GM12878 (cell line): Measurements from ENCODE around the gene SFMBT1. TPM values are rescaled to one million over a fixed set of nuclear protein-coding genes. Genes with fewer than 3 reads are reported as not detected.

Source experiments
- ATAC-seq: fragments of 200-7000 bp; cut with Tn5 transposase; 3 replicates; pipeline ENCODE4 v1.9.1; 2020; ENCODE audit warnings: mild to moderate bottlenecking, moderate library complexity
- BruUV-seq: library from RNA; stranded (reverse); fragments of 400-500 nt; replicated peaks from 2 replicates; lab custom pipeline; 2021; lab: Mats Ljungman, UMichigan
- CTCF ChIA-PET: fragments of 300-600 bp; sonication (Branson Sonifier 250); formaldehyde crosslinking; extraction: SDS; loops from one replicate; lab custom pipeline; 2021; ENCODE audit warnings: inconsistent platforms; lab: Yijun Ruan, JAX
- POLR2A ChIA-PET: fragments of 350-600 bp; formaldehyde crosslinking; extraction: SDS; loops from one replicate; lab custom pipeline; 2021; ENCODE audit warnings: inconsistent platforms; lab: Charles Lee
- RAD21 ChIA-PET: fragments of 300-600 bp; sonication (Branson Sonifier 250); formaldehyde crosslinking; loops from one replicate; lab custom pipeline; 2023; ENCODE audit warnings: antibody characterized with exemption; ENCODE audit not compliant: unreplicated experiment; lab: Charles Lee
- SMC1A ChIA-PET: fragments of 300-600 bp; sonication (Branson Sonifier 250); formaldehyde crosslinking; loops from one replicate; lab custom pipeline; 2023; ENCODE audit not compliant: unreplicated experiment, uncharacterized antibody; lab: Charles Lee
- DNase-seq: peaks from one replicate; pipeline ENCODE4 v3.0.0-alpha.2; 2011; ENCODE audit warnings: low read depth, low spot score
- FAIRE-seq: peaks from 3 replicates; lab custom pipeline; 2011; peaks lifted over from hg19 to GRCh38; lab: Jason Lieb, UNC
- H2AFZ ChIP-seq: 2 replicates; pipeline ENCODE4 v1.6.0; 2011; ENCODE audit warnings: low read depth, low read length, control low read depth; ENCODE audit not compliant: control insufficient read depth
- H3K27ac ChIP-seq: 2 replicates; pipeline ENCODE4 v1.5.1; 2011; ENCODE audit warnings: control low read depth; ENCODE audit not compliant: control insufficient read depth, insufficient read depth
- H3K27me3 ChIP-seq, 2 experiments: replicated peaks in 1 of 2; 2 replicates each; pipeline versions ENCODE4 v1.6.0 to v1.6.1; 2011; ENCODE audit warnings: low read length in 1 of 2; ENCODE audit not compliant: control insufficient read depth in 2 of 2, insufficient read depth in 2 of 2
- H3K36me3 ChIP-seq, 2 experiments: 2 replicates each; pipeline ENCODE4 v1.5.1; 2011; ENCODE audit warnings: low read length in 1 of 2; ENCODE audit not compliant: control insufficient read depth in 2 of 2, insufficient read depth in 2 of 2
- H3K4me1 ChIP-seq: 2 replicates; pipeline ENCODE4 v1.6.1; 2011; ENCODE audit warnings: mild to moderate bottlenecking, low read length, moderate library complexity, mixed read lengths; ENCODE audit not compliant: control insufficient read depth, insufficient read depth
- H3K4me2 ChIP-seq: 2 replicates; pipeline ENCODE4 v1.6.0; 2011; ENCODE audit warnings: control low read depth; ENCODE audit not compliant: control insufficient read depth, insufficient read depth
- H3K4me3 ChIP-seq: fragments of 200-600 bp; sonication (generic); 2 replicates; pipeline ENCODE4 v1.5.1; 2016
- H3K79me2 ChIP-seq: 2 replicates; pipeline ENCODE4 v1.6.0; 2011; ENCODE audit warnings: low read length; ENCODE audit not compliant: control insufficient read depth, insufficient read depth
- H3K9ac ChIP-seq: 2 replicates; pipeline ENCODE4 v1.8.0; 2011; ENCODE audit warnings: low read length, control low read depth, mixed read lengths; ENCODE audit not compliant: control insufficient read depth, insufficient read depth
- H3K9me3 ChIP-seq: replicated peaks from 3 replicates; pipeline ENCODE4 v1.5.1; 2011; ENCODE audit warnings: mild to moderate bottlenecking, low read length; ENCODE audit not compliant: control insufficient read depth, insufficient read depth
- H4K20me1 ChIP-seq: 2 replicates; pipeline ENCODE4 v1.6.0; 2011; ENCODE audit not compliant: control insufficient read depth, insufficient read depth
- BMI1 ChIP-seq: fragments of 450-650 bp; IDR thresholded peaks from 2 replicates; pipeline ENCODE4 v1.6.1; 2016; ENCODE audit warnings: mild to moderate bottlenecking, moderate library complexity, borderline replicate concordance
- CEBPB ChIP-seq, 2 experiments: fragments of 150-350 bp in 1 of 2; IDR thresholded peaks; 2 replicates each; pipeline ENCODE4 v1.6.1; 2012 to 2014; ENCODE audit warnings: low read depth in 2 of 2, low read length in 2 of 2, borderline replicate concordance in 1 of 2, inconsistent platforms in 1 of 2
- KAT2A ChIP-seq: conservative IDR thresholded peaks from 2 replicates; pipeline ENCODE4 v1.6.1; 2011; ENCODE audit warnings: low read depth, low read length; ENCODE audit not compliant: control insufficient read depth
- MTA3 ChIP-seq: IDR thresholded peaks from 2 replicates; pipeline ENCODE4 v1.6.1; 2012; ENCODE audit warnings: low read length, inconsistent platforms, borderline replicate concordance
- PAX8 ChIP-seq: fragments of 450-650 bp; IDR thresholded peaks from 2 replicates; pipeline ENCODE4 v1.6.1; 2017; ENCODE audit warnings: mild to moderate bottlenecking, moderate library complexity
- POLR2A ChIP-seq: IDR thresholded peaks from 2 replicates; pipeline ENCODE4 v1.6.1; 2011; ENCODE audit warnings: low read depth, mild to moderate bottlenecking, low read length
- SIX5 ChIP-seq: IDR thresholded peaks from 2 replicates; pipeline ENCODE4 v1.6.1; 2011; ENCODE audit warnings: mild to moderate bottlenecking, low read depth, low read length, moderate library complexity; ENCODE audit not compliant: severe bottlenecking
- TARDBP ChIP-seq: IDR thresholded peaks from 2 replicates; pipeline ENCODE4 v1.6.1; 2016; ENCODE audit warnings: borderline replicate concordance
- YBX1 ChIP-seq: fragments of 450-650 bp; IDR thresholded peaks from 2 replicates; pipeline ENCODE4 v1.6.1; 2016; ENCODE audit warnings: antibody characterized with exemption
- ZBTB4 ChIP-seq: fragments of 450-650 bp; formaldehyde crosslinking; IDR thresholded peaks from 2 replicates; pipeline ENCODE4 v1.4.0; 2022; ENCODE audit warnings: mild to moderate bottlenecking, moderate library complexity
- ZNF217 ChIP-seq: fragments of 450-650 bp; IDR thresholded peaks from 2 replicates; pipeline ENCODE4 v1.6.1; 2017; ENCODE audit warnings: antibody characterized with exemption, mild to moderate bottlenecking
- WGBS: methylation state at CpG from one replicate; pipeline ENCODE4 v1.1.6; 2016; ENCODE audit warnings: low lambda C conversion rate; ENCODE audit not compliant: insufficient replicate concordance, insufficient coverage; ENCODE audit errors: missing lambda C conversion rate; 5-methylcytosine and 5-hydroxymethylcytosine counted together
- in situ Hi-C: fragments of 300-500 bp; cut with MboI; formaldehyde crosslinking; loops from 9 replicates; pipeline ENCODE4 v1.14.3; 2018; ENCODE audit warnings: mixed read lengths
- intact Hi-C: fragments of 100-400 bp; cut with micrococcal nuclease; formaldehyde crosslinking; loops from one replicate; pipeline ENCODE4 v1.14.2; 2022; ENCODE audit not compliant: unreplicated experiment
- polyA plus RNA-seq, 11 experiments: library from polyadenylated mRNA; depleted of rRNA in 4 of 11; unstranded in 6 of 11; stranded (reverse) in 5 of 11; fragments of >200 nt; fragmentation: Nextera tagmentation in 4 of 11; fragmentation: Illumina TruSeq in 1 of 11; extraction: Ambion mirVana in 4 of 11; extraction: Trizol in 1 of 11; gene quantifications; 1 replicate in 1 of 11; 2 replicates in 10 of 11; pipeline versions ENCODE4 v1.2.1 to v1.2.3, GENCODE V29; 2011 to 2016; ENCODE audit warnings: inconsistent platforms in 2 of 11, missing spikeins in 2 of 11, low read depth in 1 of 11
- total RNA-seq, 4 experiments: library from RNA; depleted of rRNA in 3 of 4; stranded (reverse); fragments of >200 nt in 3 of 4; fragmentation: Illumina TruSeq in 1 of 4; extraction: Trizol in 1 of 4; gene quantifications; 2 replicates each; pipeline versions ENCODE4 v1.2.1 to v1.2.3, GENCODE V29; 2013 to 2021

Gene SFMBT1
- total and polyA plus RNA-seq, 10 of the 15 experiments (the other 5 are each of a cell fraction or from before 2014, with no cell fraction given) = 3.2 to 19.5 (median 11.4) TPM

DNA sequence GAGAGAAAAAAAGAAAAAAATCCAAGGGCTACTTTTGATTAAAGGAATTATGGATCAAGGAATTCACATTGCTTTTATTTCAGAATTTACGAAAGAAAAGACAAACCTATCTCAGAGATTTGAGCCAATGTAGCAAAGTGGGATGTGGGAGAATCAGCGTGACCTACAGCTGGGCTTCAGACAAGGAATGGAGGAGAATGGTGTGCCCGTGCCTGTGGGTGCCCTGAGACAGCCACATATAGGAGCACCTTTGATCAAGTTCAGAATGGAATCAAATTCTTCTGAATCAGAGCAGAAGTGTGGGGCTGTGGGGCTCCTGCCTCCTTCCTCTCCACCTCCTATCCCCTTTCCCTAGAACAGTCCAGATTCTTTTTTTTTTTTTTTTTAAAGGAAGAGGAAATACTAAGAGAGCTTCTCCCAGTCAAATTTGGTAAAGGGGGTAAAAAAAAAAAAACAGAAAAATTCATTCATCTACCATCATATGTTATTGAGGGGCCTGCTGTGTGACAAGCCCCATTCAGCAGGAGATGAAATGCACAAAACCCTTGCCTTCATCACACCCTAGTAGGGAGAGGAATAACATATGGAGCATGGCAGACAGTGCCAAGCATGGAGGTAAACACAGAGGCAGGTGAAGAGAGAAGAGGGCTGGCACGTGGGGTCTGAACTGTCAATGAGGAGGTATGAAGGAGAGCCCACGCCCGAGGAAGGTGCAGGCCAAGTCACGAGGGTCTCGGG, 186.0 kb downstream of the SFMBT1 start:
- 91% methylated on average over 8 of the region's 8 CpGs for WGBS
- in situ Hi-C loops = no loop called here
- no peak for ATAC-seq
- RAD21 ChIA-PET = no interaction called here
- H4K20me1 ChIP-seq = no peaks in the 10 kb centered on the region
- intact Hi-C loops = no loop called here
- H2AFZ ChIP-seq = no peak overlapping the region
- no peak for FAIRE-seq
- no TSS peak for BruUV-seq
- CTCF ChIA-PET = no interaction called here
- H3K79me2 ChIP-seq = no peaks in the 10 kb centered on the region
- no peaks in the 10 kb centered on the region for H3K27me3 ChIP-seq
- no peak overlapping the region for H3K4me2 ChIP-seq
- H3K9me3 ChIP-seq = peaks cover 5% of the 10 kb centered on the region; the same call in 1 of the 3 replicates
- POLR2A ChIA-PET = interaction anchor here (0.5 kb wide), 1 partner anchor 202 kb away, joined by 4 read pairs; no protein-coding TSS in a partner anchor
- peaks cover 0 to 1% of the 10 kb centered on the region in 2 experiments; a peak in 2 of 4 replicates for H3K36me3 ChIP-seq
- no peak overlapping the region for H3K4me3 ChIP-seq
- H3K27ac ChIP-seq = no peak overlapping the region
- DNase-seq = no peak
- no peak for TF ChIP-seq CEBPB (IDR thresholded peaks at IDR 0.05; ENCODE audit: borderline replicate concordance in 1 of 2, low read depth in 2 of 2, low read length in 2 of 2)
- no peak for TF ChIP-seq MTA3
- no peak for TF ChIP-seq PAX8
- TF ChIP-seq BMI1 = no peak
- TF ChIP-seq KAT2A = no peak
- no peak for TF ChIP-seq TARDBP
- TF ChIP-seq SIX5 = no peak
- no peak for TF ChIP-seq POLR2A
- no peak for TF ChIP-seq ZNF217
- TF ChIP-seq YBX1 = no peak
- TF ChIP-seq ZBTB4 (CRISPR knock-in tag) = no peak
- TF ChIP-seq, all 136 proteins: peak for 0
- Histone ChIP-seq H3K9ac (no peak overlapping the region), H3K4me1 (no peaks in the 10 kb centered on the region; the same call in 1 of the 2 replicates)
- SMC1A ChIA-PET = no interaction called here
